ENCODE measurements around the gene EMP2.

DNA sequence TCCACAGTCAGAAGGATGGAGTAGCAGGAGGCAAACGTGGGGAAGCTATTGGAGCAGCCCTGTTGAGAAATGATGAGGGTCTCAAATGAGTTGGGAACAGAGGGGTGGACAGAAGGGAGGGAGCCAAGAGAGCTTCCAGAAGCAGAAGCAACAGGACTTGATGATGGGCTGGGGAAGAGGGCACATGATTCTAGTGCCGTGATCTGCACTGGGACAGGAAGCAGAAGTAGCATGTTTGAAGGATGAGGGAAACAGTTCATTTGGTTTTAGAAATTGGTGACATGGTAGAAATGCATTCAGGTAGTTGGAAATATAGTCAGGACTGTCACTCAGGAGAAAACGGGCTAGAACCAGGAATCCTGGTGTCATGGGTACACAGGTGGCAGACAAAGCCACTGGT is 19.4 kb downstream of the EMP2 start:
- no peak for TF ChIP-seq TAF1 (IDR thresholded peaks at IDR 0.05; ENCODE audit: low read depth, low read length)
- TF ChIP-seq POLR2AphosphoS5 (IDR thresholded peaks at IDR 0.05; ENCODE audit: low read depth, low read length), result no peak
- TF ChIP-seq PAX5 (IDR thresholded peaks at IDR 0.05; ENCODE audit: insufficient read depth, low read length, severe bottlenecking), result no peak
